Panc1 (cell line): ENCODE measurements around the gene CREB3L1. TPM values are rescaled to one million over a fixed set of nuclear protein-coding genes. Genes with fewer than 3 reads are reported as not detected.

Source experiments
- ATAC-seq: fragments of 200-7000 bp; cut with Tn5 transposase; 2 replicates; pipeline ENCODE4 v1.9.1; 2020; ENCODE audit warnings: mild to moderate bottlenecking, moderate library complexity
- BruUV-seq: library from RNA; stranded (reverse); fragments of 400-500 nt; replicated peaks from 2 replicates; lab custom pipeline; 2021; lab: Mats Ljungman, UMichigan
- CTCF ChIA-PET: fragments of 300-600 bp; sonication (Branson Sonifier 250); formaldehyde crosslinking; loops from one replicate; lab custom pipeline; 2022; ENCODE audit warnings: antibody characterized with exemption; lab: Charles Lee
- POLR2A ChIA-PET: fragments of 300-600 bp; sonication (Branson Sonifier 250); formaldehyde crosslinking; loops from one replicate; lab custom pipeline; 2022; ENCODE audit warnings: antibody characterized with exemption; lab: Charles Lee
- DNase-seq: peaks from one replicate; pipeline ENCODE4 v3.0.0-alpha.2; 2010; ENCODE audit warnings: low read depth, low spot score
- H3K27ac ChIP-seq: 2 replicates; pipeline ENCODE4 v1.5.1; 2011; ENCODE audit warnings: mild to moderate bottlenecking, low read length, inconsistent platforms
- H3K27me3 ChIP-seq: fragments of 200-500 bp; sonication (Bioruptor generic); 2 replicates; pipeline ENCODE4 v1.6.0; 2014; ENCODE audit warnings: low read length, inconsistent platforms; ENCODE audit not compliant: control insufficient read depth, insufficient read depth
- H3K36me3 ChIP-seq: fragments of 200-500 bp; sonication (Bioruptor generic); 2 replicates; pipeline ENCODE4 v1.5.1; 2014; ENCODE audit warnings: inconsistent platforms, mild to moderate bottlenecking, low read length, moderate library complexity; ENCODE audit not compliant: control insufficient read depth, insufficient read depth
- H3K4me1 ChIP-seq: 2 replicates; pipeline ENCODE4 v1.5.1; 2011; ENCODE audit warnings: inconsistent platforms, mild to moderate bottlenecking, low read length, moderate library complexity; ENCODE audit not compliant: control insufficient read depth, insufficient read depth
- H3K4me3 ChIP-seq, 2 experiments: 2 replicates each; pipeline ENCODE4 v1.5.1; 2011 to 2012; ENCODE audit warnings: low read depth in 2 of 2, low read length in 2 of 2, mild to moderate bottlenecking in 2 of 2, inconsistent platforms in 1 of 2, moderate library complexity in 1 of 2
- H3K9me3 ChIP-seq: fragments of 200-500 bp; sonication (Bioruptor generic); 2 replicates; pipeline ENCODE4 v1.5.1; 2014; ENCODE audit warnings: low read depth, mild to moderate bottlenecking, inconsistent platforms, low read length, moderate library complexity; ENCODE audit not compliant: control insufficient read depth, insufficient read depth
- POLR2AphosphoS5 ChIP-seq: IDR thresholded peaks from 2 replicates; pipeline ENCODE4 v1.6.1; 2012; ENCODE audit warnings: mild to moderate bottlenecking, low read depth, low read length, moderate library complexity
- SIN3A ChIP-seq: IDR thresholded peaks from 2 replicates; pipeline ENCODE4 v1.6.1; 2012; ENCODE audit warnings: low read depth, mild to moderate bottlenecking, low read length, moderate library complexity, borderline replicate concordance; ENCODE audit not compliant: insufficient read depth
- TCF7L2 ChIP-seq: IDR thresholded peaks from 2 replicates; pipeline ENCODE4 v1.6.1; 2011; ENCODE audit warnings: mild to moderate bottlenecking, low read depth, low read length, inconsistent platforms
- in situ Hi-C: cut with HindIII; loops from 2 replicates; pipeline ENCODE4 v1.10.0; 2016; ENCODE audit warnings: low sequenced_read_pairs, low pct_unique_long_range_greater_than_20kb
- intact Hi-C: fragments of 100-400 bp; cut with micrococcal nuclease; formaldehyde crosslinking; loops from one replicate; pipeline ENCODE4 v1.10.0; 2022; ENCODE audit not compliant: unreplicated experiment
- total RNA-seq: library from RNA; stranded (reverse); gene quantifications from one replicate; pipeline ENCODE4 v1.2.1, GENCODE V29; 2021; ENCODE audit not compliant: unreplicated experiment
- TF ChIP-seq, protein P1 (sequence below), 2 experiments: IDR thresholded peaks; 2 replicates each; pipeline ENCODE4 v1.6.1; 2011 to 2012; ENCODE audit warnings: low read depth in 2 of 2, control low read depth in 1 of 2, low read length in 1 of 2, mild to moderate bottlenecking in 1 of 2, moderate library complexity in 1 of 2; ENCODE audit not compliant: insufficient read depth in 1 of 2
- TF ChIP-seq, protein P2 (sequence below): fragments of 450-650 bp; IDR thresholded peaks from 2 replicates; pipeline ENCODE4 v1.5.1; 2017; ENCODE audit warnings: mild to moderate bottlenecking

Gene CREB3L1
- total RNA-seq, 1 experiment from 2014 or later = 35.6 TPM

DNA sequence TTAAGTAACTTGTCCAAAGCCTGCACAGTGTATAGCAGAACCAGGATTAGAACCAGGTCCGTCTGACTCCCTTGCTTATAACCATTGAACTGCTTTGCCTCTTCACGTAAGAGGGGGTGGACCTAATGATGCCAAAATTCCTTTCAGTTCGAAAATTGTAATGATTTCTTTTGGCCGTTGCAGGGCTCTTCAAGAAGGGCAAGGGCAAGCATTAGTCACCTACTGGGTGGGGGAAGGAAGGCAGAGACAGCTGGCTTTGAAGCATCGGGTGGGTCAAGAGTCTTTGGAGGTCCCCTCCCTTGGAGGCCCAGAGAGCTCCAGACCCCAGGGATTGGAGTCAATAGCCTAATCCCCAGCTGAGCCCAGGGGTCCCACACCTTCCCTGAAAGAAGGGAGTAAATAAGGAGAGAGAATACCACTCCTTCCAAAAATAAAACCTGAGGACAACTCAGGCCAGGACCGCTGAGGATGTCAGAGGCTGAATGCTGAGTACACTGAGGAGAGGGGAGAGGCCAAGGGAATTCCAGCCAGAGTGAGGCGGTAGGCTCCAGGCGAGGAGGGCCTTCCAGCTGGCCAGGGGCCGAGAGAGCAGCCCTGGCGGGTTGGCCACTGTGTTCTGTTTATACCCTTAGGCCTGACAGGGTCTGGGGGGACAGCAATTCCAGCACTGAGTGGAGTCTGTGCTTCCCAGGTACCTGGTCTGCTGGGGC lies 14.1 kb downstream of the CREB3L1 start:
- BruUV-seq = no TSS peak
- TF ChIP-seq, protein P1, sequence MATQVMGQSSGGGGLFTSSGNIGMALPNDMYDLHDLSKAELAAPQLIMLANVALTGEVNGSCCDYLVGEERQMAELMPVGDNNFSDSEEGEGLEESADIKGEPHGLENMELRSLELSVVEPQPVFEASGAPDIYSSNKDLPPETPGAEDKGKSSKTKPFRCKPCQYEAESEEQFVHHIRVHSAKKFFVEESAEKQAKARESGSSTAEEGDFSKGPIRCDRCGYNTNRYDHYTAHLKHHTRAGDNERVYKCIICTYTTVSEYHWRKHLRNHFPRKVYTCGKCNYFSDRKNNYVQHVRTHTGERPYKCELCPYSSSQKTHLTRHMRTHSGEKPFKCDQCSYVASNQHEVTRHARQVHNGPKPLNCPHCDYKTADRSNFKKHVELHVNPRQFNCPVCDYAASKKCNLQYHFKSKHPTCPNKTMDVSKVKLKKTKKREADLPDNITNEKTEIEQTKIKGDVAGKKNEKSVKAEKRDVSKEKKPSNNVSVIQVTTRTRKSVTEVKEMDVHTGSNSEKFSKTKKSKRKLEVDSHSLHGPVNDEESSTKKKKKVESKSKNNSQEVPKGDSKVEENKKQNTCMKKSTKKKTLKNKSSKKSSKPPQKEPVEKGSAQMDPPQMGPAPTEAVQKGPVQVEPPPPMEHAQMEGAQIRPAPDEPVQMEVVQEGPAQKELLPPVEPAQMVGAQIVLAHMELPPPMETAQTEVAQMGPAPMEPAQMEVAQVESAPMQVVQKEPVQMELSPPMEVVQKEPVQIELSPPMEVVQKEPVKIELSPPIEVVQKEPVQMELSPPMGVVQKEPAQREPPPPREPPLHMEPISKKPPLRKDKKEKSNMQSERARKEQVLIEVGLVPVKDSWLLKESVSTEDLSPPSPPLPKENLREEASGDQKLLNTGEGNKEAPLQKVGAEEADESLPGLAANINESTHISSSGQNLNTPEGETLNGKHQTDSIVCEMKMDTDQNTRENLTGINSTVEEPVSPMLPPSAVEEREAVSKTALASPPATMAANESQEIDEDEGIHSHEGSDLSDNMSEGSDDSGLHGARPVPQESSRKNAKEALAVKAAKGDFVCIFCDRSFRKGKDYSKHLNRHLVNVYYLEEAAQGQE (IDR thresholded peaks at IDR 0.05; ENCODE audit: insufficient read depth in 1 of 2, low read depth in 2 of 2, low read length in 1 of 2) = no peak
- TF ChIP-seq POLR2AphosphoS5 (no peak), TCF7L2 (no peak), SIN3A (no peak)
- TF ChIP-seq, protein P2, sequence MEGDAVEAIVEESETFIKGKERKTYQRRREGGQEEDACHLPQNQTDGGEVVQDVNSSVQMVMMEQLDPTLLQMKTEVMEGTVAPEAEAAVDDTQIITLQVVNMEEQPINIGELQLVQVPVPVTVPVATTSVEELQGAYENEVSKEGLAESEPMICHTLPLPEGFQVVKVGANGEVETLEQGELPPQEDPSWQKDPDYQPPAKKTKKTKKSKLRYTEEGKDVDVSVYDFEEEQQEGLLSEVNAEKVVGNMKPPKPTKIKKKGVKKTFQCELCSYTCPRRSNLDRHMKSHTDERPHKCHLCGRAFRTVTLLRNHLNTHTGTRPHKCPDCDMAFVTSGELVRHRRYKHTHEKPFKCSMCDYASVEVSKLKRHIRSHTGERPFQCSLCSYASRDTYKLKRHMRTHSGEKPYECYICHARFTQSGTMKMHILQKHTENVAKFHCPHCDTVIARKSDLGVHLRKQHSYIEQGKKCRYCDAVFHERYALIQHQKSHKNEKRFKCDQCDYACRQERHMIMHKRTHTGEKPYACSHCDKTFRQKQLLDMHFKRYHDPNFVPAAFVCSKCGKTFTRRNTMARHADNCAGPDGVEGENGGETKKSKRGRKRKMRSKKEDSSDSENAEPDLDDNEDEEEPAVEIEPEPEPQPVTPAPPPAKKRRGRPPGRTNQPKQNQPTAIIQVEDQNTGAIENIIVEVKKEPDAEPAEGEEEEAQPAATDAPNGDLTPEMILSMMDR = no peak
- in situ Hi-C loops (no loop called here), intact Hi-C loops (no loop called here)
- no peaks in the 10 kb centered on the region for H3K27me3 ChIP-seq
- POLR2A ChIA-PET = no interaction called here
- CTCF ChIA-PET = no interaction called here
- ATAC-seq = no peak
- H3K4me1 ChIP-seq = peaks cover 12% of the 10 kb centered on the region
- DNase-seq = no peak
- H3K9me3 ChIP-seq = no peaks in the 10 kb centered on the region
- H3K4me3 ChIP-seq = no peak overlapping the region
- H3K36me3 ChIP-seq = no peaks in the 10 kb centered on the region
- no peak overlapping the region for H3K27ac ChIP-seq

DNA sequence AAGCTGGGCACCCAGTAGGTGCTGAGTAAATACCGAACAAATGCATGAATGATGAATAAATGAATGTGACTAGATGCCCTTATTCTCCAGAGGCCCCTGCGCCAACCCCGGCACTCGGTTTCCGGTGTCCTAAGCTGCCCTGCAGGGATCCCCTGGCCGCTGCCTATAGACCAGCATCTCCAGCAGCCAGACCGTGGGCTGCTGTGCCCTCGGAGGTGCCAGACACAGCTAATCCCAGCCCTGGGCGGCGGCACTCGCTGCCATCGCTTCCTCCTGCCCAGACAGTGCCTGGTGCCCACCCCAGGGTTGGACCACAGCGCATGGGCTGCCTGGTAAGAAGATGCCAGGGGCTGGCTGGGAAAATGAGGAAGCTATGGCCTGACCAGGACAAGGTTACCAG lies 15.6 kb downstream of the CREB3L1 start:
- in situ Hi-C loops = no loop called here
- ChIA-PET POLR2A (no interaction called here), CTCF (no interaction called here)
- ATAC-seq (no peak), DNase-seq (no peak)
- H3K27me3 ChIP-seq = no peaks in the 10 kb centered on the region
- no peak for TF ChIP-seq TCF7L2
- no peak for TF ChIP-seq SIN3A
- TF ChIP-seq POLR2AphosphoS5 = no peak
- TF ChIP-seq, protein P1 (IDR thresholded peaks at IDR 0.05; ENCODE audit: insufficient read depth in 1 of 2, low read depth in 2 of 2, low read length in 1 of 2) = no peak
- TF ChIP-seq, protein P2 = no peak
- no peak overlapping the region for H3K4me3 ChIP-seq
- BruUV-seq = no TSS peak
- H3K9me3 ChIP-seq = no peaks in the 10 kb centered on the region
- no peaks in the 10 kb centered on the region for H3K36me3 ChIP-seq
- H3K27ac ChIP-seq = no peak overlapping the region
- H3K4me1 ChIP-seq = peaks cover 16% of the 10 kb centered on the region
- intact Hi-C loops = no loop called here
